Activated naive CD4-positive, alpha-beta T cell (primary cell): ENCODE results near the gene HLA-DQB1.
"Not testable (repeated sequence)": the region's sequence is repeated elsewhere in the genome, so short reads cannot be mapped to it uniquely, and the experiment has no call there.

ENCODE experiments used
- DNase-seq, 4 experiments: peaks; one replicate each; lab custom pipeline; 2025; lab: John Stamatoyannopoulos, UW

The HLA-DQB1 gene

DNA sequence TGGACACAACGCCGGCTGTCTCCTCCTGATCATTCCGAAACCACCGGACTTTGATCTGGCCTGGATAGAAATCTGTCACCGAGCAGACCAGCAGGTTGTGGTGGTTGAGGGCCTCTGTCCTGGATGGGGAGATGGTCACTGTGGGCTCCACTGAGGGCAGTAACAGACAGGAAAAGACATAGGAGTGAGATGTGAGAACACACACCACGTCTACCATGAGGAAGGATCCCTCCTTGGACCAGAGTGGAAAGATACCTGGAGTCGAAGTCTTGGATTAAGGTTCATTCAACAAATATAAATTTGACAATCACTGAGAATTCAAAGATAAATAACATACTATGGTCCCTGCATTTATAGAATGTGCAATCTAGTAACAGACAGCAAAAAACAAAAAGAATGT is 4.4 kb downstream of the HLA-DQB1 start:
- DNase-seq, result no peak

DNA sequence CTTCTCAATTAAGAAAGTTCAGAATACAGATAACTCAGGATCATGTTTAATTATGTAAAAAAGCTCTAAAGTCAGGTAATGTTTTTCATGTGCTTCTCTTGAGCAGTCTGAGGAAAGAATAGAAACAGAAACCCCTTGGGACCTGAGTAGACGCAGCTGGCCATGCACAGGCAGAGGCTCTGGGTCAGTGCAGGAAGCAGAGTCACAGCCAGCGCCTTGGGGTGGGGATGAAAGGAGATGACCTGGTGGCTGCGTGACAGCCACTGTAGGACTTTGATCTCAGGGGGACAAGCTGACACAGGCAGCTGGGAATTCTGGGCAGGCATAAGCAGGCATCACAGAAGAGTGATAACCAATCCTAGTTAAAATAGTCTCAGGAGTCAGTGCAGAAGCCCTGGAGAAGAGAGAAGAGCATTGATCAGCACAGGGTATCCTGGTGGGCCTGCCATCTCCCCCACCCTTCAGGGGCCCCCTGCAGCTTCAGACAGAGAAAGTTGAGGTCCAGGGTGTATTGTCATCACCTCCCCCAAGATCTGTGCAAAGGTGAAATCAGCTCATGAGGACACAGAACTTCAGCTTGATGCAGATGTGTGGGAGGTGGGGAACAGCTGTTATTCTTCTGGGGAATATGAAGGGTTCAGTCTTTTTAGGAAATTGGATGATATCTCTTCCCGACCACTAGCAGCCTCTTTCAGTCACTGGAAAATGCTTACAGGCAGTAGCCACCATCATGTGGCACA is 6.4 kb downstream of the HLA-DQB1 start:
- DNase-seq, result no peak

DNA sequence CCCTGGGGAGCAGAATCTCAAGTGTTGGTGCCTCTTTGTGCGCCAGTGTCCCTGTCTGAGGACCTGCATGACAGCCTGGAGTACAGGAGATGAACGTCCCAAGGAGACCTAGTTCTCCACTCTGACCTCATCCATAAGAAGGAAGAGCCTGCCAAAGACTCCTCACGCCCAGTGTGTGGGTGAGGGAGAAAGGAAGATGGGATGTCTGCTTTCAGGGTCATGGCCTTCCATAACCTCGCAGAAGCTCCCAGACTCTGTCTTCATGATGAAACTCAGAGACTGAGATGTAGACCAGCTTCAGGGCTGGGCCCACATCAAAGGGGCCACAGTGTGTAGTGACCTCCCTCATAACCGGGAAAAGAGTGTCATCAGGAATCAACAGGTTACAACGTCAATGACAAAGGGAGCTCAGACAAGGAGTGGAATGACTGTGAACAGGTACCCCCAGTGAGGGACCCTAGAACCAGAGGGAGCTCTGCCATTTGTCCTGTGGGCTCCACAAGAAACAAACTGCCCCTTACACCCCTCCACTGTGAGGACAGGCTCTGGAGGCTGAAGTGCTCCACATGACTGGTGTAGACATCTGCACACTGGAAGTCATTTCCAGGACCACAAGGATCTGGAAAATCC is 8.1 kb downstream of the HLA-DQB1 start:
- no peak for DNase-seq

DNA sequence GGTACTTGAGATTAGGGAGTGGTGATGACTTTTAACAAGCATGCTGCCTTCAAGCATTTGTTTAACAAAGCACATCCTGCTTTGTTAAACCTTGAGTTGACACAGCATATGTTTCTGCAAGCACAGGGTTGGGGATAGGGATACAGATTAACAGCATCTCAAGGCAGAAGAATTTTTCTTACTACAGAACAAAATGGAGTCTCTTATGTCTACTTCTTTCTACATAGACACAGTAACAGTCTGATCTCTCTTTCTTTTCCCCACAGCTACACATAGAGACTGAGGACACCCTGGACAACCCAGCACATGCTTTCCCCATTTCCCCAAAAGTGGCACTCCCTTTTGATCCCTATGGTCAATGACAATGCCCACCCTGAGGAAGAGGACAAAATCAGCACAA is 8.6 kb downstream of the HLA-DQB1 start:
- DNase-seq, result not testable (repeated sequence)

DNA sequence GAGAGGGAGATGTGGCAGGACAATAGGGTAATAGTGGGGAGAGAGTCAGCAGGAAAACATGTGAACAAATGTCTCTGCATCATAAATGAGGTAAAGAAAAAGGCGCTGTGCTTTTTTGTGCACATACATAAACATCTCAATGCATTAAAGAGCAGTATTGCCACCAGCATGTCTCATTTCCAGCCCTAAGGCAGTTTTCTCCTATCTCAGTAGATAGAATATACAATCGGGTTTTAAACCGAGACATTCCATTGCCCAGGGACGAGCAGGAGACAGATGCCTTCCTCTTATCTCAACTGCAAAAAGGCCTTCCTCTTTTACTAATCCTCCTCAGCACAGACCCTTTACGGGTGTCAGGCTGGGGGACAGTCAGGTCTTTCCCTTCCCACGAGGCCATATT is 9.1 kb downstream of the HLA-DQB1 start:
- DNase-seq, result not testable (repeated sequence)

DNA sequence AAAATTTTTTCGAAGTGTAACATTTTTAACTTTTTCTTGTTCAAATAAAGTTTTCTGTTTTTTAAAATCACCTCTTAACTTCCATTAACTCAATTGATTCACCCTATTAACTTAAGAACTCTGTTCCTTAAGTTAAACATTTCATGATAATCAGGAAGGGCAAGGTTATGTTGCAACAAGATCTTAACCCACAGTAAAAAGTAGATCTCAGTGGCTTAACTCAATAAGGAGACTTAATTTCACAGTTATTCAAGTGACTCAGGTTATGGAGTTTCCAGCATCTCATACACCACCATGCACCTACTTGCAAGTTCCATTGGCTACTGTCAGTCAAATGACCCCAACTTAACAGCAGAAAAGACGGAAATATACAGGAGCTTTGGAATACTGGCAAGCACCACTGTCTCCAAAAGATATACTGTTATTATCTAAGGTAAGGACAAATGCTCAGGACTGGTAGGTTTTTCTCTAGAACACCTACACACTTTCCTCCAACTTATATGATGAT is 11.2 kb downstream of the HLA-DQB1 start:
- DNase-seq, result no peak

DNA sequence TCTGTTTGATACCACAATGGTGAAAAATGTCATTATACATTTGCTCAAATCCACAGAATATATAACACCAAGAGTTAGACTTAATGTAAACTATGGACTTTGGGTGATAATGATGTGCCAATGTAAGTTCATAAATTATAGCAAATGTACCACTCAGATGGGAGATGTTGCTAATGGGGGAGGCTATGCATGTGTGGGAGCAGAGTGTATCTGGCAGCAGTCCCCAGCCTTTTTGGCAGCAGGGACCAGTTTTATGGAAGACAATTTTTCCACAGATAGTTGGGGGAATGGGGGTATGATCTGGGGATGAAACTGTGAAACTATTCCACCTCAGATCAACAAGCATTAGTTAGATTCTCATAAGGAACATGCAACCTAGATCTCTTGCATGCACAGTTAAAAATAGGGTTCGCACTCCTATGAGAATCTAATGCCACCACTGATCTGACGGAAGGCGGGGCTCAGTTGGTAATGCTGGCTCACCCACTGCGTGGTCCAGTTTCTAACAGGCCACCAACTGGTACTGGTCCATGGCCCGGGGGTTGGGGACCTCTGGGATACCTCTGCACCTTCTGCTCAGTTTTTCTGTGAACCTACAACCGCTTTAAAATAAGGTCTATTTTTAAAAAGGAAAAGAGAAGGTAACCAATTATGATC is 21.3 kb downstream of the HLA-DQB1 start:
- no peak for DNase-seq

DNA sequence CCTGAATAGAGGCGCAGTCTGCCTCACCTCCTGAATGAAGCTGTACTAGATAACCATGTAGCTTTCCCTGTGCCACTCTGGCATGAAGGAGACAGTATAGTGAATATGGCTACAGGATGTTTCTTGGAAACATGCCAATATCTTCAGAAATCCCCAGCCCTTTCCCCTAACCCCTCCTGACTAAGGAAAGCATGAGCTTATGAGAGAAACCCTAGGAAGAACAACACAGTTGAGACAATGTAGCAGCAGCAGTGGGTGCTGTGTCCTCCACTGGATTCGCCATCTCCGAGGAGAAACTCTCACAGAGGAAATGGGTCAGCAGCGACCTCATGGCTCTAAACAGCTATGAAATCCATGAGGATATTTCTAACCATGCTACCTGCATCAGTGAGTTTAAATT is 22.6 kb downstream of the HLA-DQB1 start:
- no peak for DNase-seq

DNA sequence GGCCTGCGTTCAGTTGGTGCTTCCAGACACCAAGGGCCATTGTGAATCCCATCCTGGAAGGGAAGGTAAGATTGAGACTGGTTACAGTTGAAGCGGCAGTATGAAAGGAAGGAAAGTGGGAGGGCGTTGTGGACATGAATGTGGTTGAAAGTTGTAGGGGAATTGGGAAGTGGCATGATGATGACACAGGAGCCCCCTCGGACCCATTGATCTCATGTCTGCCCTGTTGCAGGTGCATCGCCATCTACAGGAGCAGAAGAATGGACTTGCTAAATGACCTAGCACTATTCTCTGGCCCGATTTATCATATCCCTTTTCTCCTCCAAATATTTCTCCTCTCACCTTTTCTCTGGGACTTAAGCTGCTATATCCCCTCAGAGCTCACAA is 23.7 kb downstream of the HLA-DQB1 start:
- DNase-seq, result no peak

DNA sequence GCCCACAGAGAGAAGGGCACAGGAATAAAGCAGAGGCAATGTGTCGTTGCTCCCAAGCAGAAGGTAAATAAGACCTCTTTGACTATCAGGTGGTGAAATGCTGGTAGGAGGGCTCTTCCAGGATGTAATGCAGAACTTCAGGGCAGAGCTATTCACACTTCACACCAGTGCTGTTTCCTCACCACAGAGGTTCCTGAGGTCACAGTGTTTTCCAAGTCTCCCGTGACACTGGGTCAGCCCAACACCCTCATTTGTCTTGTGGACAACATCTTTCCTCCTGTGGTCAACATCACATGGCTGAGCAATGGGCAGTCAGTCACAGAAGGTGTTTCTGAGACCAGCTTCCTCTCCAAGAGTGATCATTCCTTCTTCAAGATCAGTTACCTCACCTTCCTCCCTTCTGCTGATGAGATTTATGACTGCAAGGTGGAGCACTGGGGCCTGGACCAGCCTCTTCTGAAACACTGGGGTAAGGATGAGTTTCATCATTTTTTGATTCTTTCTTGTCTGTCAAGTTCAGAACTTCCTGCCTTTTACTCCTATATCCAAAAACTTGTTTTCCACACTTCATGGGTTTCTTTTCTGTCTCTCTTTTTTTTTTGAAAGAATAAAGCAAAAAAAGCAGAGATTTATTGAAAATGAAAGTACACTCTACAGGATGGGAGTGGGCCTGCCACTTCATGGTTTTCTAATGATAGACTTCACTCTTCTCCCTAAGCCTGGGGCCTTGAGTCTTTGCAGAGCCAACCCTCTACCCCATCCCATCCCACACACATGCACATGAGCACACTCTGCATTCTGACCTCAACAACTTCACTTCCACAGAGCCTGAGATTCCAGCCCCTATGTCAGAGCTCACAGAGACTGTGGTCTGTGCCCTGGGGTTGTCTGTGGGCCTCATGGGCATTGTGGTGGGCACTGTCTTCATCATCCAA is 24.4 kb downstream of the HLA-DQB1 start:
- DNase-seq, result not testable (repeated sequence)

DNA sequence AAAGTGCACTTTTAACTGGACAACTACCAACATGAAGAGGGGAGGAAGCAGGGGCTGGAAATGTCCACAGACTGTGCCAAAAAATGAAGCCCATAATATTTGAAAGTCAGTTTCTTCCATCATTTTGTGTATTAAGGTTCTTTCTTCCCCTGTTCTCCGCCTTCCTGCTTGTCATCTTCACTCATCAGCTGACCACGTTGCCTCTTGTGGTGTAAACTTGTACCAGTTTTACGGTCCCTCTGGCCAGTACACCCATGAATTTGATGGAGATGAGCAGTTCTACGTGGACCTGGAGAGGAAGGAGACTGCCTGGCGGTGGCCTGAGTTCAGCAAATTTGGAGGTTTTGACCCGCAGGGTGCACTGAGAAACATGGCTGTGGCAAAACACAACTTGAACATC is 25.3 kb downstream of the HLA-DQB1 start:
- no peak for DNase-seq

DNA sequence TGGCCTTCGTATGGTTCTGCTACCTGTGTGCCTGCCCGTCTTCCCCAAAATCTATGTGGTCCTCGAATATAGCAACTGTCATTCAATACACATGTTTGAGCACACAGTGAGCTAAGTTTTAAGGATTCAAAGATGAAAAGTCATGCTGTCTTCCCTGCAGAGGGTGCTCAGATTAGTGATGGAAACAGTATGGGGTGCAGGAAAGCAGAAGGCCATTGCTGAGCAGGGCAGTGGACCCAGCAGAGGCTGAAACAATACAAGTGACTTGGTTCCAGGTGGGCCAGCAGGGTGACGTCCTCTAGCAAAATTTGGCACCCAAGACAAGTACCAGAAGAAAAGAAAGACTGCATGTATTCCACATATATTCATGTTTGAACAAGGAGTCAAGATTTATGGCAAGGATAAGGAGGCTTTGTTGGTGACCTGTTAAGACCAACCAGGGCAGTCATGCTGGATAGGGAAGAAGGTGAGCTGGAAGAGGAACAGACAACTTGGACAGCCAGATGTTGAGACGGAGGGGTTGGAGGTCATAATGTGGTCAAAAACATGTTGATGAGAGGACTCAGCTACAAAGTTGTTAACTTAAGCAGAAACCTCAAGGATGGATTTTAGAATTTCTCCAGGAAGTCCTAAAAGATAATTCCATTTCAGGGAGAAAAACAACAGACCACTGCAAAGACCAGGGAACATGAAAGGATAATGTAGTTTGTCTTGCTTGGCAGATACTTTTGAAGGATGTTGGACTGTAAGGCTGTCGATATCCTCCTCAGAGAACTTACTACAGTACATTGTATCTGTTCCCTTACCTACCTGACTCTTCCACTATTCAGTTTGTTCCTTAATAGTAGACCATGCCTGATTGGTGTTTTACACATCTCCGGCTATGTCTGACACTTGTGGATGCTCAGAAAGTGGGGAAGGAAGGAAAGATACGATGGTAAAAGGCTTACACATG is 26.7 kb downstream of the HLA-DQB1 start:
- no peak for DNase-seq

DNA sequence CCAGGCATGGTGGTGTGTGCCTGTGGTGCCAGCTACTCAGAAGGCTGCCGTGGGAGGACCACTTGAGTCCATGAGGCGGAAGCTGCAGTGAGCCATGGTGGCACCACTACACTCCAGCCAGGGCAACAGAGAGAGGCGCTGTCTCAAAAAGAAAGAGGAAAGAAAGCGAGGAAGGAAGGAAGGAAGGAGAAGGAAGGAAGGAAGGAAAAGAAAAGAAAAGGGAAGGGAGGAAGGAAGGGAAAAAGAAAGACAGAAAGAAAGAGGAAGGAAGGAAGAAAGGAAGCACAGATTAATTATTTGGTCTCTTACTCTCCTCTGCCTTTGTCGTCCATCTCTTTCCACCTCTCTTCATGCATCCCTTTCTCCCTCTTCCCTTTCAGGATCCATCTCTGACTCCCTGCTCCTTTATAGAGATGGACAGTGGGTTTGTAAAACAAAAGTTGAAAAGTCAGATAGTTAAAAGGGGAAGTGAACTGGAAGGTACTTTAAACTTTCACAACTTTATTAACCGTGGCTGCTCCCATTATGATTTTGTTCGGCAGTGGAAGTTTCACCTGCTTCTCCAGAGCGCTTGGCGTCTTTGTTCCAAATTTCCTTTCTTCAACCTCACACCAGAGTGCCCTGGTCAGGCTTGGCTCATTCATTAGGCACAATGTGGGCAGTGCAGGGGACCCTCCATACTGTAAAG is 27.8 kb downstream of the HLA-DQB1 start:
- DNase-seq, result no peak

DNA sequence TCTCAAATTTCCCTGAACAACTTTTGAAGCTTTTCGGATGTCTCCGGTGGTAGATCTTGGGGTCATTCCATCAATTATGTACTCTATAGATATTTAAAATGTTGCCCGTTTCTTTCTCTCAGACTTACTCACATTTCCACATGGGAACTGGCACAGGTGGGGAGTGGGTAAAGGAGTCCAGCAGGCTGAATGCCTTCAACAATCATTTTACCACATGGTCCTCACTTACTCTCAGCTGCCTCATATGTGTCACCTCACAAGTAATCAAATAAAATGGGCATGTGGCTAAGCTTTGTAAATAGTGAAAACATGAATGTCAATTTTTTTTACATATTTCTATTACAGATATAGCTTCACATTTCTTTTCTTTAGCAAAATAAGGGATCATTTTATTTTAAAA is 28.6 kb downstream of the HLA-DQB1 start:
- DNase-seq, result no peak

DNA sequence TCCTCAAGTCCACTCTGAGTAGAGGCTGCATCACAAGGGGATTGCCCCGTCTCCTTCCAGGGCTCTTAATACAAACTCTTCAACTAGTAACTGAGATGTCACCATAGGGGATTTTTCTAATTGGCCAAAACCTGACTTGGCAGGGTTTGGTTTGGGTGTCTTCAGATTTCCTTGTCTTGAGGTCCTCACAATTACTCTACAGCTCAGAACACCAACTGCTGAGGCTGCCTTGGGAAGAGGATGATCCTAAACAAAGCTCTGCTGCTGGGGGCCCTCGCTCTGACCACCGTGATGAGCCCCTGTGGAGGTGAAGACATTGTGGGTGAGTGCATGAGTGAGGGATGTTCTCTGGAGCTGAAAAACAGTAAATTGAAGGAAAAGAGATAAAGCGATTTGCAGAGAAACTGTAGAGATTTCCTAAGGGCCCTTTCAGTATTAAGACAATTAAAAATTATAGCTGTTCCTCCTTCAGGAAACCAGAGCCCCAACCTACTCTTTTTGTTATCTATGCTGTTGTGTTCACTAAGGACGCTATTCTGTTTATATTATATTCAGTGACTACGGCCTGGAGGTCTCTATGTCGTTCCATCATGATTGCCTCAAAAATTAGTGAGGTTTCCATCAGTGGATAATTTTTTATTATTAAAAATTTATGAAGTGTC is 29.1 kb downstream of the HLA-DQB1 start, which contains the start of gene HLA-DQA1:
Gene HLA-DQA1 (plus strand): TSS at position 188 of the 662 bp plus-strand sequence. CDS start 53 bp downstream, at position 241.
- no peak for DNase-seq

DNA sequence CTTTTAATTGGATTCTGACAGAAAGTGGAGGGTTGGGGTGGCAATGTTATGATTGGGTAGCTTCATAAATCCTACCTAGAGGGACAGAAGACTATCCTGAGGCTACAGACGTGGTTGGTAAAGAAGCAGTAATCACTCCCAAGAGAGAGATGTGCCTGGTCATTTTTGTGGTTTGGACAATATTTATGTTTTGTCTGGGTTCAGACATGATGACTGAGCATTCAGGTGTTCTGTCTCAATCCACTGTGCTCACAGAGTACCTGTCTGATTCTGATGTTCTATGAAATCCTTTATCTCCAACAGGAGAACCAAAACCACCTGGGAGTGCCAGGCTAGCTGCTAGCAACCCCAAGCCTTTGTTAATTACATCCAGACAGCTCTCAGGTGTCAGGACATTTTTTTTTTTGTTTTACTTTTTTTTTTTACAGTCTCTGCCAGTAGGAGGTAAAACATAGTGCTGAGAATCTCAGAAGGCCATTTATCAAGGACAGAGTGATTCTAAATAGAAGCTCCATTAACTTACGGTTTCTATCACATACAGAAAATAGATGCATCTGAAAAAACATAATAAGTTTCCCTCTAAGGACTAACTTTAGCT is 30.8 kb downstream of the HLA-DQB1 start:
- DNase-seq, result no peak

DNA sequence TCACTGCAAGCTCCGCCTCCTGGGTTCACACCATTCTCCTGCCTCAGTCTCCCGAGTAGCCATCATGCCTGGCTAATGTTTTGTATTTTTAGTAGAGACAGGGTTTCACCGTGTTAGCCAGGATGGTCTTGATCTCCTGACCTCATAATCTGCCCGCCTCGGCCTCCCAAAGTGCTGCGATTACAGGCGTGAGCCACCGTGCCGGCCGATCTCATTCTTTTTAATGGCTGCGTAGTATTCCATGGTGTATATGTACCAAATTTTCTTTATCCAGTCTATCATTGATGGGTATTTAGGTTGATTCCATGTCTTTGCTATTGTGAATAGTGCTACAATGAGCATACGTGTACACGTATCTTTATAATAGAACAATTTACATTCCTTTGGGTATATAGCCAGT is 36.7 kb downstream of the HLA-DQB1 start:
- not testable (repeated sequence) for DNase-seq

DNA sequence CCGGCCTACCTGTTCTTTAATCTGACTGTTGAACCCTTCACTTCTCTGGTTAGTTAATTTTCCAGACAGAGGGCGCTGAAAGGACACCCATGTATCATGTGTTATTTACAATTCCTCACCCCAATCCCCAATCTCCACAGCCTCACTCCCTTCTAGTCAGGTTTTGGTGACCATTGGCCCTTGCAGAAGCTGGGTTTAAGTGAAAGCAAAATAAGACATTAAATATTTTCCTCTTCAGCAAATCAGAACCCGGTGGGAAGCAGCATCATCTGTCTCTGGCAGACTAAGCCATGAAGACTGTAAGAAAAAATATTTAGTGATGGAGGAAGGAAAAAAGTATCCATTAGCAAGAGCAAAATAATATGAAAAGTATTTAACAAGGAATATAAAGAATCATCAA is 38.6 kb downstream of the HLA-DQB1 start:
- DNase-seq, result no peak

DNA sequence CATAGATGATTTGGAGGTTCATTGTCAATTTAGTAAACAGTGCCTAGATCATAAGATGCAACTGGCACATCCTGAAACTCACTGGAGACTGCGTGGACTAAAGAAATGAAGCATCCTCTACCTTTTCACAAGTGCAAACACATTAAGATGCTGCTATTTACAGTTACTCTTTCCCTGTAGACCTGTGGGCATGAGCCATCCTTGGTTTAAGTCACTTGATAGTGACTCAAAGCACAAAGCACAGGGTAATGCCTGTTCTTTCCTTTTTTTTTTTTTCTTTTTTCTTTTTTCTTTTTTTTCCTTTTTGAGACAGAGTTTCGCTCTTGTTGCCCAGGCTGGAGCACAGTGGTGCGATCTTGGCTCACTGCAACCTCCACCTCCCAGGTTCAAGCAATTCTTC is 39.2 kb downstream of the HLA-DQB1 start:
- DNase-seq, result no peak
